SU-DHL-6 (cell line): ENCODE measurements around the gene UBB.

Experiments used
- H2AFZ ChIP-seq: fragments of 200-600 bp; sonication (generic); 2 replicates; pipeline ENCODE4 v1.6.1; 2014; ENCODE audit warnings: low read depth, mild to moderate bottlenecking, moderate library complexity, mixed read lengths, antibody characterized with exemption, low read length; ENCODE audit not compliant: severe bottlenecking
- H3F3A ChIP-seq: fragments of 200-600 bp; shearing (Covaris generic); 2 replicates; pipeline ENCODE4 v1.6.0; 2016; ENCODE audit warnings: antibody characterized with exemption, mild to moderate bottlenecking; ENCODE audit not compliant: insufficient read depth
- H3K27ac ChIP-seq: fragments of 200-600 bp; sonication (generic); 2 replicates; pipeline ENCODE4 v1.5.1; 2016; ENCODE audit warnings: low read depth, mild to moderate bottlenecking, low read length, moderate library complexity, mixed read lengths
- H3K27me3 ChIP-seq: fragments of 200-600 bp; sonication (generic), shearing (Covaris generic); 2 replicates; pipeline ENCODE4 v1.6.0; 2014; ENCODE audit warnings: mild to moderate bottlenecking, low read length
- H3K36me3 ChIP-seq: fragments of 200-600 bp; sonication (generic); 2 replicates; pipeline ENCODE4 v1.6.1; 2014; ENCODE audit warnings: mild to moderate bottlenecking, low read length, mixed read lengths
- H3K4me2 ChIP-seq: fragments of 300-600, 200-600 bp; shearing (Covaris generic), sonication (generic); 2 replicates; pipeline ENCODE4 v1.6.0; 2014; ENCODE audit warnings: low read length, low read depth, mild to moderate bottlenecking; ENCODE audit not compliant: poor library complexity, severe bottlenecking
- H3K4me3 ChIP-seq: fragments of 200-600 bp; sonication (generic); 2 replicates; pipeline ENCODE4 v1.5.1; 2014; ENCODE audit warnings: antibody characterized with exemption, low read length, mild to moderate bottlenecking, mixed read lengths; ENCODE audit not compliant: insufficient read depth, poor library complexity, severe bottlenecking
- H3K79me2 ChIP-seq: fragments of 200-600 bp; sonication (generic); 2 replicates; pipeline ENCODE4 v1.6.1; 2014; ENCODE audit warnings: mild to moderate bottlenecking, low read length, moderate library complexity; ENCODE audit not compliant: insufficient read depth
- H3K9ac ChIP-seq: fragments of 200-600 bp; sonication (generic); 2 replicates; pipeline ENCODE4 v1.7.0; 2014; ENCODE audit warnings: mild to moderate bottlenecking, low read length
- H3K9me2 ChIP-seq: fragments of 200-600 bp; sonication (generic); replicated peaks from 2 replicates; pipeline ENCODE4 v1.6.1; 2014; ENCODE audit warnings: low read length; ENCODE audit not compliant: insufficient read depth
- H3K9me3 ChIP-seq: fragments of 200-600 bp; sonication (generic); 2 replicates; pipeline ENCODE4 v1.6.1; 2014; ENCODE audit warnings: low read length, mixed read lengths; ENCODE audit not compliant: insufficient read depth
- H4K20me1 ChIP-seq: fragments of 200-600 bp; sonication (generic); 2 replicates; pipeline ENCODE4 v1.6.1; 2014; ENCODE audit warnings: low read depth, mild to moderate bottlenecking, antibody characterized with exemption, low read length, moderate library complexity, mixed read lengths
- EZH2phosphoT487 ChIP-seq: fragments of 200-600 bp; sonication (generic), shearing (Covaris generic); conservative IDR thresholded peaks from 2 replicates; pipeline ENCODE4 v1.6.1; 2018; ENCODE audit warnings: mild to moderate bottlenecking, antibody characterized with exemption, low read length, moderate library complexity, mixed read lengths
- TF ChIP-seq, protein P1 (sequence below): fragments of 200-600 bp; sonication (generic); IDR thresholded peaks from one replicate; pipeline ENCODE4 v1.5.1; 2017; ENCODE audit warnings: antibody characterized with exemption, mild to moderate bottlenecking, low read length, moderate library complexity; ENCODE audit not compliant: insufficient read depth, poor library complexity, severe bottlenecking

UBB gene

GRCh38 chr17:16419929-16420271, 39.0 kb downstream of the UBB start:
- no peaks in the 10 kb centered on the region for H3K9me2 ChIP-seq
- H3F3A ChIP-seq, result no peaks in the 10 kb centered on the region
- H3K27ac ChIP-seq, result no peak overlapping the region
- H4K20me1 ChIP-seq, result no peaks in the 10 kb centered on the region
- no peaks in the 10 kb centered on the region for H3K36me3 ChIP-seq
- H3K79me2 ChIP-seq, result no peaks in the 10 kb centered on the region
- no peak overlapping the region for H3K4me2 ChIP-seq
- no peak overlapping the region for H2AFZ ChIP-seq
- no peaks in the 10 kb centered on the region for H3K27me3 ChIP-seq
- no peak overlapping the region for H3K9ac ChIP-seq
- TF ChIP-seq EZH2phosphoT487, result no peak
- H3K4me3 ChIP-seq, result no peak overlapping the region
- no peaks in the 10 kb centered on the region for H3K9me3 ChIP-seq

GRCh38 chr17:16422416-16422815, 41.5 kb downstream of the UBB start:
- no peak overlapping the region for H3K4me2 ChIP-seq
- no peaks in the 10 kb centered on the region for H3K9me3 ChIP-seq
- no peaks in the 10 kb centered on the region for H4K20me1 ChIP-seq
- no peaks in the 10 kb centered on the region for H3K9me2 ChIP-seq
- H3K36me3 ChIP-seq, result no peaks in the 10 kb centered on the region
- H3K79me2 ChIP-seq, result no peaks in the 10 kb centered on the region
- TF ChIP-seq, protein P1, sequence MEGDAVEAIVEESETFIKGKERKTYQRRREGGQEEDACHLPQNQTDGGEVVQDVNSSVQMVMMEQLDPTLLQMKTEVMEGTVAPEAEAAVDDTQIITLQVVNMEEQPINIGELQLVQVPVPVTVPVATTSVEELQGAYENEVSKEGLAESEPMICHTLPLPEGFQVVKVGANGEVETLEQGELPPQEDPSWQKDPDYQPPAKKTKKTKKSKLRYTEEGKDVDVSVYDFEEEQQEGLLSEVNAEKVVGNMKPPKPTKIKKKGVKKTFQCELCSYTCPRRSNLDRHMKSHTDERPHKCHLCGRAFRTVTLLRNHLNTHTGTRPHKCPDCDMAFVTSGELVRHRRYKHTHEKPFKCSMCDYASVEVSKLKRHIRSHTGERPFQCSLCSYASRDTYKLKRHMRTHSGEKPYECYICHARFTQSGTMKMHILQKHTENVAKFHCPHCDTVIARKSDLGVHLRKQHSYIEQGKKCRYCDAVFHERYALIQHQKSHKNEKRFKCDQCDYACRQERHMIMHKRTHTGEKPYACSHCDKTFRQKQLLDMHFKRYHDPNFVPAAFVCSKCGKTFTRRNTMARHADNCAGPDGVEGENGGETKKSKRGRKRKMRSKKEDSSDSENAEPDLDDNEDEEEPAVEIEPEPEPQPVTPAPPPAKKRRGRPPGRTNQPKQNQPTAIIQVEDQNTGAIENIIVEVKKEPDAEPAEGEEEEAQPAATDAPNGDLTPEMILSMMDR, result no peak
- TF ChIP-seq EZH2phosphoT487, result no peak
- no peaks in the 10 kb centered on the region for H3F3A ChIP-seq
- H3K9ac ChIP-seq, result no peak overlapping the region
- H2AFZ ChIP-seq, result no peak overlapping the region
- H3K27me3 ChIP-seq, result no peaks in the 10 kb centered on the region
- H3K27ac ChIP-seq, result no peak overlapping the region
- H3K4me3 ChIP-seq, result no peak overlapping the region

- H3K27me3 ChIP-seq, result no peaks in the 10 kb centered on the region
- H2AFZ ChIP-seq, result no peak overlapping the region
- H3K4me3 ChIP-seq, result no peak overlapping the region
- H3K36me3 ChIP-seq, result no peaks in the 10 kb centered on the region
- no peaks in the 10 kb centered on the region for H4K20me1 ChIP-seq
- no peak overlapping the region for H3K4me2 ChIP-seq
- no peaks in the 10 kb centered on the region for H3K79me2 ChIP-seq
- TF ChIP-seq, protein P1, result no peak
- TF ChIP-seq EZH2phosphoT487, result no peak
- H3K9me3 ChIP-seq, result no peaks in the 10 kb centered on the region
- no peaks in the 10 kb centered on the region for H3F3A ChIP-seq
- no peak overlapping the region for H3K9ac ChIP-seq
- H3K9me2 ChIP-seq, result no peaks in the 10 kb centered on the region
- H3K27ac ChIP-seq, result no peak overlapping the region
These were observed 42.5 kb downstream of the UBB start for GRCh38 chr17:16423226-16423872.

GRCh38 chr17:16425202-16425601, 44.3 kb downstream of the UBB start:
- no peaks in the 10 kb centered on the region for H3K27me3 ChIP-seq
- no peaks in the 10 kb centered on the region for H3K79me2 ChIP-seq
- H3K36me3 ChIP-seq, result no peaks in the 10 kb centered on the region
- H3K9me2 ChIP-seq, result no peaks in the 10 kb centered on the region
- H3K4me2 ChIP-seq, result no peak overlapping the region
- H3F3A ChIP-seq, result no peaks in the 10 kb centered on the region
- H3K27ac ChIP-seq, result no peak overlapping the region
- no peak overlapping the region for H3K4me3 ChIP-seq
- H3K9me3 ChIP-seq, result no peaks in the 10 kb centered on the region
- no peaks in the 10 kb centered on the region for H4K20me1 ChIP-seq
- H2AFZ ChIP-seq, result no peak overlapping the region
- TF ChIP-seq, protein P1, result no peak
- no peak for TF ChIP-seq EZH2phosphoT487
- no peak overlapping the region for H3K9ac ChIP-seq
